Measurements from ENCODE around the gene MOCS1.

MOCS1 gene

GRCh38 chr6:39924283-39924682, 10.0 kb downstream of the MOCS1 start:
- no peak for DNase-seq (ENCODE audit: low read depth, low spot score)

GRCh38 chr6:39923861-39924260, 10.4 kb downstream of the MOCS1 start:
- DNase-seq (ENCODE audit: low read depth, low spot score), result no peak

- DNase-seq (ENCODE audit: low read depth, low spot score), result no peak
Observed at GRCh38 chr6:39923394-39923793, 10.9 kb downstream of the MOCS1 start.

- no peak for DNase-seq (ENCODE audit: low read depth, low spot score)
Observed at GRCh38 chr6:39922821-39923220, 11.4 kb downstream of the MOCS1 start.

GRCh38 chr6:39920157-39920556, 14.1 kb downstream of the MOCS1 start:
- no peak for DNase-seq (ENCODE audit: low read depth, low spot score)

GRCh38 chr6:39918831-39919230, 15.4 kb downstream of the MOCS1 start:
- no peak for DNase-seq (ENCODE audit: low read depth, low spot score)

- no peak for DNase-seq (ENCODE audit: low read depth, low spot score)
Observed at GRCh38 chr6:39917981-39918380, 16.3 kb downstream of the MOCS1 start.

- DNase-seq (ENCODE audit: low read depth, low spot score), result no peak
Observed at GRCh38 chr6:39917329-39917728, 16.9 kb downstream of the MOCS1 start.

- DNase-seq (ENCODE audit: low read depth, low spot score), result no peak
Observed at GRCh38 chr6:39915866-39916265, 18.4 kb downstream of the MOCS1 start.

GRCh38 chr6:39914239-39914638, 20.0 kb downstream of the MOCS1 start:
- DNase-seq (ENCODE audit: low read depth, low spot score), result no peak

GRCh38 chr6:39913391-39913916, 20.8 kb downstream of the MOCS1 start:
- DNase-seq (ENCODE audit: low read depth, low spot score), result no peak

GRCh38 chr6:39912446-39912845, 21.8 kb downstream of the MOCS1 start:
- DNase-seq (ENCODE audit: low read depth, low spot score), result no peak

- DNase-seq (ENCODE audit: low read depth, low spot score), result no peak
Observed at GRCh38 chr6:39911513-39912125, 22.6 kb downstream of the MOCS1 start.

GRCh38 chr6:39910744-39911143, 23.5 kb downstream of the MOCS1 start:
- no peak for DNase-seq (ENCODE audit: low read depth, low spot score)

- no peak for DNase-seq (ENCODE audit: low read depth, low spot score)
Observed at GRCh38 chr6:39910164-39910563, 24.1 kb downstream of the MOCS1 start.

- no peak for DNase-seq (ENCODE audit: low read depth, low spot score)
Observed at GRCh38 chr6:39909701-39910100, 24.6 kb downstream of the MOCS1 start.

- no peak for DNase-seq (ENCODE audit: low read depth, low spot score)
Observed at GRCh38 chr6:39908838-39909583, 25.3 kb downstream of the MOCS1 start.

- no peak for DNase-seq (ENCODE audit: low read depth, low spot score)
Observed at GRCh38 chr6:39907871-39908575, 26.2 kb downstream of the MOCS1 start.

GRCh38 chr6:39906318-39906761, 27.9 kb downstream of the MOCS1 start:
- DNase-seq (ENCODE audit: low read depth, low spot score), result no peak

- no peak for DNase-seq (ENCODE audit: low read depth, low spot score)
Observed at GRCh38 chr6:39905640-39905975, 28.7 kb downstream of the MOCS1 start.

- DNase-seq (ENCODE audit: low read depth, low spot score), result no peak
Observed at GRCh38 chr6:39904946-39905639, 29.2 kb downstream of the MOCS1 start.

- DNase-seq (ENCODE audit: low read depth, low spot score), result no peak
Observed at GRCh38 chr6:39903656-39904055, 30.6 kb downstream of the MOCS1 start.

All from activated CD4-positive, CD25-positive, alpha-beta regulatory T cell treated with anti-CD3 and anti-CD28 coated beads, Interleukin-2, amount 50 U/mL, for 16 hours (primary cell).